ENCODE data around the gene GIPC3.

GRCh38 chr19:3613818-3614661, 28.8 kb downstream of the GIPC3 start:
- no peak for TF ChIP-seq CTCF (conservative IDR thresholded peaks at IDR 0.05; ENCODE audit: low read depth, low read length)
- TF ChIP-seq EZH2 (IDR thresholded peaks at IDR 0.05; ENCODE audit: borderline replicate concordance, low read depth, low read length, poor library complexity, severe bottlenecking), result no peak
